Measurements from ENCODE around the gene CHMP1B. TPM values are rescaled to one million over a fixed set of nuclear protein-coding genes. Genes with fewer than 3 reads are reported as not detected.
A peak's percentile ranks its signal among the peaks of the same experiment; 100 is the strongest.

Gene CHMP1B
- total RNA-seq, 1 experiment from 2014 or later: 56.5 TPM

DNA sequence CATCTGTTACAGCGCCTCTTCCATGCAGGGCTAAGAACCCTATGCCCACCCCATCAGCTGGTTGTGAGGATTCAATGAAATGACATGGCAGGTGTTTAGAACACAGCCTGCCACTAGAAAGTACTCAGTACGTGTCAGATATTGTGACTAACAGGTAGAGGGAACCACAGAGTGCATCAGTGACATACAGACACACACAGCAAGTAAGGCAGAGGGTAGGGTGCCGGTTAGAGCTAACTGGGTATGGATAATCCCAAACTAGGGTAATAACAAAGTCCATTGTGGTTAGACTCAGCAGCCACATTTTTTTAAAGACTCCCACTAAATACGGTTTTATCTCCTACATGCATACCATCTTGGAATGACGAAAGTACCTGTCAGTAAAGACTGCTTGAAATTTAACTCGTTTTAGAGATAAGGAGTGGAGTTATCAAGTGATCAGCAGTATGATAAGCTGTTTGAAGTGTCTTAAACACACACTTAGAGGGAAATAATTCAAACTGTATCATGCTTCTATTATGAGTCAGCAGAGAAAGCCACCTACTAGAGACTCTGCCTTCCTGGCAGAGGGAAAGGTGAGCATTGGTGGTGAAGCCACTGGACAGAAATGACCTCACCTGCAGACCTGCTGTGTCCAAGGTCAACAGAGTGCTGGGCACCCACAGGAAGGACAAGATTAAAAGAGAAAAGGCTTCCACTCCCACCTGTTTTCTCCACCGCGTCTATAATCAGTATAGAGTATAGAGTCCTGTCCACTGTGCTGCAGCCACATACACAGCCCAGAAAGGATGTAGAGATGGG is 36.3 kb downstream of the CHMP1B start:
- Mint-ChIP-seq H3K27me3 (ENCODE audit: insufficient read depth, unreplicated experiment) (no peaks in the 10 kb centered on the region), H3K4me3 (ENCODE audit: unreplicated experiment) (peak overlapping the region; percentile 12), H3K4me1 (ENCODE audit: low read depth, unreplicated experiment) (peaks cover 34% of the 10 kb centered on the region), H3K36me3 (ENCODE audit: insufficient read depth, unreplicated experiment) (peaks cover 48% of the 10 kb centered on the region), H3K9me3 (ENCODE audit: unreplicated experiment) (no peaks in the 10 kb centered on the region), H3K27ac (ENCODE audit: unreplicated experiment) (peak overlapping the region; percentile 78)
- H3K36me3 ChIP-seq (ENCODE audit: control insufficient read depth, insufficient read depth, low read length): no peaks in the 10 kb centered on the region
- no peaks in the 10 kb centered on the region for H3K27me3 ChIP-seq (replicated peaks; ENCODE audit: control insufficient read depth, insufficient read depth, low read length)
- no peaks in the 10 kb centered on the region for H3K9me3 ChIP-seq
- ChIA-PET POLR2A (interaction anchor here (0.6 to 1.6 kb wide), 4 partner anchors 37 to 93 kb away, joined by 3 to 17 read pairs (median 5); no protein-coding TSS in a partner anchor), CTCF (interaction anchor here (0.5 to 1.3 kb wide), 6 partner anchors 37 to 160 kb away, joined by 3 to 6 read pairs (median 4); no protein-coding TSS in a partner anchor)
- H3K4me1 ChIP-seq: peaks cover 54% of the 10 kb centered on the region
- TF ChIP-seq, protein P1, sequence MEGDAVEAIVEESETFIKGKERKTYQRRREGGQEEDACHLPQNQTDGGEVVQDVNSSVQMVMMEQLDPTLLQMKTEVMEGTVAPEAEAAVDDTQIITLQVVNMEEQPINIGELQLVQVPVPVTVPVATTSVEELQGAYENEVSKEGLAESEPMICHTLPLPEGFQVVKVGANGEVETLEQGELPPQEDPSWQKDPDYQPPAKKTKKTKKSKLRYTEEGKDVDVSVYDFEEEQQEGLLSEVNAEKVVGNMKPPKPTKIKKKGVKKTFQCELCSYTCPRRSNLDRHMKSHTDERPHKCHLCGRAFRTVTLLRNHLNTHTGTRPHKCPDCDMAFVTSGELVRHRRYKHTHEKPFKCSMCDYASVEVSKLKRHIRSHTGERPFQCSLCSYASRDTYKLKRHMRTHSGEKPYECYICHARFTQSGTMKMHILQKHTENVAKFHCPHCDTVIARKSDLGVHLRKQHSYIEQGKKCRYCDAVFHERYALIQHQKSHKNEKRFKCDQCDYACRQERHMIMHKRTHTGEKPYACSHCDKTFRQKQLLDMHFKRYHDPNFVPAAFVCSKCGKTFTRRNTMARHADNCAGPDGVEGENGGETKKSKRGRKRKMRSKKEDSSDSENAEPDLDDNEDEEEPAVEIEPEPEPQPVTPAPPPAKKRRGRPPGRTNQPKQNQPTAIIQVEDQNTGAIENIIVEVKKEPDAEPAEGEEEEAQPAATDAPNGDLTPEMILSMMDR (IDR thresholded peaks at IDR 0.05; ENCODE audit: insufficient read depth in 1 of 2, low read depth in 1 of 2, low read length in 1 of 2, severe bottlenecking in 1 of 2, unreplicated experiment in 1 of 2): no peak
- BruUV-seq (replicated peaks): no TSS peak
- peak; percentile 82 to 89 for DNase-seq
- intact Hi-C loops (cut with micrococcal nuclease; ENCODE audit: unreplicated experiment): loop anchor here (1.0 to 5.0 kb wide), 5 partner anchors 21 to 93 kb away; partner anchors contain the start of genes CHMP1B, IMPA2 and MPPE1
- H3K4me3 ChIP-seq (ENCODE audit: low read depth, low read length): no peak overlapping the region

DNA sequence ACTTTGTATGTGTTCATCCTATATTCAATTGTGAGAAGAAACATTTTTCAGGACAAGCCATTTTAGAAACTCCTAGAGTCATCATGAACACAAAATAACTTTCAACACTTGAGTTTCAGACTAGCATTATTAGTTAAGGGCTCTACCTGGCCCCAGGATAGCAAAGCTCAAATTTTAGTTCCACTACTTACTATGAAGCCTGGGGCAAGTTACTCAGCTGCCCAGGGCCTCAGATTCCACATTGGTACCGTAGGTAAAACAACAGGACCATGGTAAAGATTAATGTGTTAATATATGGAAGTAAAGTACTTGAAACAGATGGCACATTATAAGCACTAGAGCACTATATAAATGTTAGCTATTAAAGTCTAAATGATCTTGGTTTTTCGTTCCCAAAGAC is 37.5 kb downstream of the CHMP1B start:
- POLR2A ChIA-PET: no interaction called here
- no peak for DNase-seq
- Histone ChIP-seq H3K9me3 (no peaks in the 10 kb centered on the region), H3K36me3 (ENCODE audit: control insufficient read depth, insufficient read depth, low read length) (no peaks in the 10 kb centered on the region), H3K4me1 (peaks cover 46% of the 10 kb centered on the region), H3K4me3 (ENCODE audit: low read depth, low read length) (no peak overlapping the region), H3K27me3 (replicated peaks; ENCODE audit: control insufficient read depth, insufficient read depth, low read length) (no peaks in the 10 kb centered on the region)
- intact Hi-C loops (cut with micrococcal nuclease; ENCODE audit: unreplicated experiment): loop anchor here (5.0 kb wide), 1 partner anchor 36 kb away; the partner anchor contains the start of gene CHMP1B
- TF ChIP-seq, protein P1 (IDR thresholded peaks at IDR 0.05; ENCODE audit: insufficient read depth in 1 of 2, low read depth in 1 of 2, low read length in 1 of 2, severe bottlenecking in 1 of 2, unreplicated experiment in 1 of 2): no peak
- Mint-ChIP-seq H3K4me1 (ENCODE audit: low read depth, unreplicated experiment) (peaks cover 28% of the 10 kb centered on the region), H3K9me3 (ENCODE audit: unreplicated experiment) (no peaks in the 10 kb centered on the region), H3K27ac (ENCODE audit: unreplicated experiment) (peak overlapping the region; percentile 78), H3K4me3 (ENCODE audit: unreplicated experiment) (no peak overlapping the region), H3K36me3 (ENCODE audit: insufficient read depth, unreplicated experiment) (peaks cover 60% of the 10 kb centered on the region), H3K27me3 (ENCODE audit: insufficient read depth, unreplicated experiment) (no peaks in the 10 kb centered on the region)
- CTCF ChIA-PET: no interaction called here
- BruUV-seq (replicated peaks): no TSS peak

DNA sequence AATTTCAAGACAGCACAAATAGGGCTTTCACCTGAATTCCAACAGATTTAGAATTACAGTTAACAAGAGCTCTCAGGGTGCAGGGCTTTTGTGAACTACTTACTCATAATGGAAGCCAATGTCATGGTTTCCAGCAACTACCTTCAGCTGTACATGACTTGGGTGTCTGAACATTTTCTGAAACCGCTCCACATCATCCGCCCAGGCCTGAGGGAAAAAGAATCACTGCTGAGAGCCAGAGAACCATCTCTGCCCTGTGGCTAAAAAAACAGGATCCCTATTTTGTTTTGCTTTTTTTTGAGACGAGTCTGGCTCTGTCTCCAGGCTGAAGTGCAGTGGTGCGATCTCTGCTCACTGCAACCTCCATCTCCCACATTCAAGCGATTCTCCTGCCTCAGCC is 38.1 kb downstream of the CHMP1B start:
- Mint-ChIP-seq H3K9me3 (ENCODE audit: unreplicated experiment) (no peaks in the 10 kb centered on the region), H3K27ac (ENCODE audit: unreplicated experiment) (no peak overlapping the region), H3K4me1 (ENCODE audit: low read depth, unreplicated experiment) (peaks cover 27% of the 10 kb centered on the region), H3K4me3 (ENCODE audit: unreplicated experiment) (no peak overlapping the region), H3K27me3 (ENCODE audit: insufficient read depth, unreplicated experiment) (no peaks in the 10 kb centered on the region), H3K36me3 (ENCODE audit: insufficient read depth, unreplicated experiment) (peaks cover 61% of the 10 kb centered on the region)
- ChIA-PET POLR2A (no interaction called here), CTCF (no interaction called here)
- TF ChIP-seq, protein P1 (IDR thresholded peaks at IDR 0.05; ENCODE audit: insufficient read depth in 1 of 2, low read depth in 1 of 2, low read length in 1 of 2, severe bottlenecking in 1 of 2, unreplicated experiment in 1 of 2): no peak
- BruUV-seq (replicated peaks): no TSS peak
- H3K4me3 ChIP-seq (ENCODE audit: low read depth, low read length): no peak overlapping the region
- no peak for DNase-seq
- peaks cover 46% of the 10 kb centered on the region for H3K4me1 ChIP-seq
- intact Hi-C loops (cut with micrococcal nuclease; ENCODE audit: unreplicated experiment): loop anchor here (5.0 kb wide), 1 partner anchor 37 kb away; the partner anchor contains the start of gene CHMP1B
- H3K27me3 ChIP-seq (replicated peaks; ENCODE audit: control insufficient read depth, insufficient read depth, low read length): no peaks in the 10 kb centered on the region
- H3K9me3 ChIP-seq: no peaks in the 10 kb centered on the region
- H3K36me3 ChIP-seq (ENCODE audit: control insufficient read depth, insufficient read depth, low read length): no peaks in the 10 kb centered on the region
